Neuronal stem cell (in vitro differentiated cells): ENCODE data around the gene SNX24.
"Not testable (repeated sequence)": the region's sequence is repeated elsewhere in the genome, so short reads cannot be mapped to it uniquely, and the experiment has no call there.

Experiments used
- DNase-seq: peaks from one replicate; pipeline ENCODE4 v3.0.0-alpha.2; 2013; ENCODE audit warnings: low spot score
- H2AFZ ChIP-seq: one replicate; pipeline ENCODE4 v1.6.1; 2013; ENCODE audit warnings: mild to moderate bottlenecking, low read length, inconsistent platforms
- H2AK5ac ChIP-seq: 2 replicates; pipeline ENCODE4 v1.6.1; 2013; ENCODE audit warnings: low read depth, mild to moderate bottlenecking, inconsistent platforms, low read length, moderate library complexity, mixed read lengths
- H2BK120ac ChIP-seq: 2 replicates; pipeline ENCODE4 v1.6.1; 2013; ENCODE audit warnings: low read depth, mild to moderate bottlenecking, inconsistent platforms, low read length, moderate library complexity, mixed read lengths
- H2BK12ac ChIP-seq: one replicate; pipeline ENCODE4 v1.6.1; 2013; ENCODE audit warnings: low read length, inconsistent platforms
- H2BK15ac ChIP-seq: 2 replicates; pipeline ENCODE4 v1.6.1; 2013; ENCODE audit warnings: mild to moderate bottlenecking, low read length, inconsistent platforms, mixed read lengths
- H2BK5ac ChIP-seq: one replicate; pipeline ENCODE4 v1.6.1; 2013; ENCODE audit warnings: inconsistent platforms, mild to moderate bottlenecking, low read length, moderate library complexity
- H3K14ac ChIP-seq: one replicate; pipeline ENCODE4 v1.6.1; 2013; ENCODE audit warnings: low read length, inconsistent platforms
- H3K18ac ChIP-seq: 2 replicates; pipeline ENCODE4 v1.6.1; 2013; ENCODE audit warnings: low read length, inconsistent platforms
- H3K23ac ChIP-seq: 2 replicates; pipeline ENCODE4 v1.6.1; 2013; ENCODE audit warnings: low read depth, mild to moderate bottlenecking, mixed read lengths, low read length, inconsistent platforms; ENCODE audit not compliant: poor library complexity
- H3K27ac ChIP-seq: replicated peaks from 3 replicates; pipeline ENCODE4 v1.5.1; 2013; ENCODE audit warnings: low read length, inconsistent platforms
- H3K27me3 ChIP-seq, 3 experiments: 2 replicates each; pipeline ENCODE4 v1.6.1; 2013; ENCODE audit warnings: low read length in 3 of 3, mild to moderate bottlenecking in 2 of 3, inconsistent platforms in 1 of 3, low read depth in 1 of 3, mixed read lengths in 1 of 3, moderate library complexity in 1 of 3; ENCODE audit not compliant: control insufficient read depth in 3 of 3, insufficient read depth in 3 of 3
- H3K36me3 ChIP-seq, 2 donors: replicated peaks in 1 of 2; 2 replicates each; pipeline ENCODE4 v1.6.1; 2013; ENCODE audit warnings: low read length in 2 of 2; ENCODE audit not compliant: control insufficient read depth in 2 of 2, insufficient read depth in 2 of 2
- H3K4ac ChIP-seq: 2 replicates; pipeline ENCODE4 v1.6.1; 2013; ENCODE audit warnings: inconsistent platforms, mild to moderate bottlenecking, low read length, moderate library complexity
- H3K4me1 ChIP-seq, 2 donors: 1 replicate in 1 of 2; 2 replicates in 1 of 2; pipeline ENCODE4 v1.6.1; 2013; ENCODE audit warnings: low read length in 2 of 2, low read depth in 1 of 2; ENCODE audit not compliant: control insufficient read depth in 2 of 2, insufficient read depth in 1 of 2
- H3K4me2 ChIP-seq: one replicate; pipeline ENCODE4 v1.6.1; 2013; ENCODE audit warnings: mild to moderate bottlenecking, low read length, inconsistent platforms; ENCODE audit not compliant: insufficient read depth, poor library complexity, severe bottlenecking
- H3K4me3 ChIP-seq, 2 donors: 2 replicates each; pipeline ENCODE4 v1.5.1; 2013; ENCODE audit warnings: low read length in 2 of 2, mild to moderate bottlenecking in 2 of 2, inconsistent platforms in 1 of 2, moderate library complexity in 1 of 2
- H3K79me1 ChIP-seq: one replicate; pipeline ENCODE4 v1.6.1; 2013; ENCODE audit warnings: low read depth, mild to moderate bottlenecking, inconsistent platforms, low read length, moderate library complexity
- H3K9ac ChIP-seq: one replicate; pipeline ENCODE4 v1.6.1; 2013; ENCODE audit warnings: mild to moderate bottlenecking, low read depth, low read length, inconsistent platforms; ENCODE audit not compliant: poor library complexity
- H3K9me3 ChIP-seq, 2 donors: replicated peaks in 1 of 2; 2 replicates each; pipeline versions ENCODE3 to v1.6.1; 2013; ENCODE audit warnings: low read length in 2 of 2, mild to moderate bottlenecking in 2 of 2, inconsistent platforms in 1 of 2, low read depth in 1 of 2, mixed read lengths in 1 of 2, moderate library complexity in 1 of 2; ENCODE audit not compliant: control insufficient read depth in 2 of 2, insufficient read depth in 1 of 2
- H4K8ac ChIP-seq: one replicate; pipeline ENCODE4 v1.6.1; 2013; ENCODE audit warnings: low read depth, mild to moderate bottlenecking, inconsistent platforms, low read length, moderate library complexity
- H4K91ac ChIP-seq: one replicate; pipeline ENCODE4 v1.6.1; 2013; ENCODE audit warnings: low read length, low read depth, mild to moderate bottlenecking, inconsistent platforms; ENCODE audit not compliant: poor library complexity
- WGBS, 2 donors: extraction: QIAGEN DNeasy Blood & Tissue Kit; methylation state at CpG; one replicate each; pipeline ENCODE4 v1.1.7; 2013; ENCODE audit warnings: missing lambda C conversion rate in 2 of 2, mixed read lengths in 1 of 2; ENCODE audit not compliant: insufficient read length in 2 of 2, insufficient replicate concordance in 1 of 2; ENCODE audit errors: extremely low coverage in 2 of 2; 5-methylcytosine and 5-hydroxymethylcytosine counted together

The SNX24 gene

DNA sequence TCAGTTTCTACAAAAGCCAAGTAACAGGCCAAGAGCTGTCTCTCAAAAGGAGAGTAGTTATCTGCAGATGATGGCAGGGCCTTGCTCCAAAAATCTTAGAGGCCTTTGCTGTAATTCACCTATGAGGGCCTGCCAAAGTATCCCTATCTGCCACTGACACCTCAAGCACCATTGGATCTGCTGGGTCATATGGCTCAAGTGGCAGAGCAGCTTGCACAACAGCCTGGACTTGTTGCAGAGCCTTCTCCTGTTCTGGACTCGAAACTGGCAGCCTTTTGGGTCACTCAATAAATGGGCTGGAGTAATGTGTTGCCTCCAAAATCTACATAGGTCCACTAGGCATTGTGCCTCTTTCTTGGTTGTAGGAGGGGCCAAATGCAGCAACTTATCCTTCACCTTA is 128.3 kb downstream of the SNX24 start:
- not testable (repeated sequence) for DNase-seq, H4K8ac ChIP-seq, H2AFZ ChIP-seq, H3K4ac ChIP-seq, H3K14ac ChIP-seq, H2BK12ac ChIP-seq, H3K4me1 ChIP-seq, H3K9ac ChIP-seq, H2BK120ac ChIP-seq, H2AK5ac ChIP-seq, H3K4me3 ChIP-seq, H3K9me3 ChIP-seq, H4K91ac ChIP-seq, H3K18ac ChIP-seq, H2BK15ac ChIP-seq, H3K79me1 ChIP-seq, H3K23ac ChIP-seq, H3K4me2 ChIP-seq, H2BK5ac ChIP-seq, H3K27ac ChIP-seq, H3K36me3 ChIP-seq, H3K27me3 ChIP-seq
- no CpG with 5 or more reads among the region's 1 CpG for WGBS, 2 donors

- H2BK15ac ChIP-seq, DNase-seq, H2BK5ac ChIP-seq, H4K8ac ChIP-seq, H3K27ac ChIP-seq, H4K91ac ChIP-seq, H3K36me3 ChIP-seq, H2BK12ac ChIP-seq, H3K79me1 ChIP-seq, H2BK120ac ChIP-seq, H3K9me3 ChIP-seq, H2AK5ac ChIP-seq, H3K4ac ChIP-seq, H3K18ac ChIP-seq, H2AFZ ChIP-seq, H3K14ac ChIP-seq, H3K23ac ChIP-seq, H3K4me1 ChIP-seq, H3K4me3 ChIP-seq, H3K4me2 ChIP-seq, H3K27me3 ChIP-seq, H3K9ac ChIP-seq: not testable (repeated sequence)
- no CpG with 5 or more reads among the region's 3 CpGs for WGBS, 2 donors
Observed at GRCh38 chr5:122974251-122974650, 128.8 kb downstream of the SNX24 start.

DNA sequence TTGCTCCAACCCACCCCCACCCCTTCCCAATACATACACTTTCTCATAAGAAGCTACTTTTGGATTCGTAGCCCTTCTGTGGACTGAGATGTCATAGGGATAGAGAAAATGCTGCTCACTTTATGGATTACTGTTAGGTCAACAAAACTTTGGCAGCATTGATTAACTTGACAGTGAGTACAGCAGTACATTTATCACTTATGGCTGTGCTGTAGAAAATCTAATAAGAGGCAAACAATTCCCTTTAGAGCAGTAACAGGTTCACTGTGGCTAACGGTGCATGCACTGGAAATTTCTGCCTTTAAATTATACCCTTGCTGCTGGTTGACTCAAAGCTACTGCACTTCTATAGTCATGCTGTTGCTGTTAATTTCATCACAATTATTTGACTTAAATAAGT is 131.9 kb downstream of the SNX24 start:
- H3K36me3 ChIP-seq, result no peaks in the 10 kb centered on the region
- no peaks in the 10 kb centered on the region for H3K9me3 ChIP-seq
- H3K14ac ChIP-seq, result no peak overlapping the region
- DNase-seq, result no peak
- H3K9ac ChIP-seq, result no peak overlapping the region
- H3K27ac ChIP-seq, result no peak overlapping the region
- H2BK120ac ChIP-seq, result no peak overlapping the region
- H3K4me1 ChIP-seq, result no peaks in the 10 kb centered on the region
- H2BK12ac ChIP-seq, result no peak overlapping the region
- H3K18ac ChIP-seq, result no peak overlapping the region
- no peak overlapping the region for H2AFZ ChIP-seq
- H3K23ac ChIP-seq, result no peak overlapping the region
- no peak overlapping the region for H3K4ac ChIP-seq
- H2BK15ac ChIP-seq, result no peak overlapping the region
- H3K4me2 ChIP-seq, result no peak overlapping the region
- H2BK5ac ChIP-seq, result no peak overlapping the region
- no peak overlapping the region for H2AK5ac ChIP-seq
- H3K27me3 ChIP-seq, result no peaks in the 10 kb centered on the region
- H3K4me3 ChIP-seq, result no peak overlapping the region
- WGBS, 2 donors, result no CpG with 5 or more reads among the region's 2 CpGs
- no peaks in the 10 kb centered on the region for H3K79me1 ChIP-seq
- H4K91ac ChIP-seq, result no peak overlapping the region
- no peak overlapping the region for H4K8ac ChIP-seq

DNA sequence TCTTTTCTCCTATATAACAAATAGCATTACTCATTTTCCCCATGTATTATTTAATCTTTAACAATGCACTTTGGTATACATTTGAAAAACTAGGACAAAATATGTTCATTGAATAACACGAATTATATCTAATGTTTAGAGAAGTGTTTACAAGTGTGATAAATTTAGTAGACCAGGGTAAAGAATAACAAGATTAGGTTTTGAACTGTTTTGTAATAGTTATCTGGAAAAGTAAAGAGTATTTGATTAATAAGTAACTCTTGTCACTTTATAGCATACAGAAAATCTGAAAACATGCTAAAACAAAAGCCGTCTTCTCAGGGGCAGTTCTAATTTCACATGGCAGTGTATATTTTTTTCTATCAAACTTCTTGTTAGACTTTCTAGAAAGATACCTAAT is 132.7 kb downstream of the SNX24 start:
- no peak overlapping the region for H3K4me3 ChIP-seq
- no peak overlapping the region for H3K9ac ChIP-seq
- H3K27me3 ChIP-seq, result no peaks in the 10 kb centered on the region
- no CpG with 5 or more reads among the region's 2 CpGs for WGBS, 2 donors
- no peaks in the 10 kb centered on the region for H3K9me3 ChIP-seq
- H3K23ac ChIP-seq, result no peak overlapping the region
- H3K36me3 ChIP-seq, result no peaks in the 10 kb centered on the region
- no peak overlapping the region for H2BK15ac ChIP-seq
- no peak overlapping the region for H2AK5ac ChIP-seq
- no peak overlapping the region for H3K4me2 ChIP-seq
- H2BK5ac ChIP-seq, result no peak overlapping the region
- no peak for DNase-seq
- H2BK120ac ChIP-seq, result no peak overlapping the region
- no peak overlapping the region for H2BK12ac ChIP-seq
- H3K18ac ChIP-seq, result no peak overlapping the region
- H4K8ac ChIP-seq, result no peak overlapping the region
- no peak overlapping the region for H3K4ac ChIP-seq
- no peaks in the 10 kb centered on the region for H3K4me1 ChIP-seq
- H4K91ac ChIP-seq, result no peak overlapping the region
- no peaks in the 10 kb centered on the region for H3K79me1 ChIP-seq
- no peak overlapping the region for H3K27ac ChIP-seq
- no peak overlapping the region for H2AFZ ChIP-seq
- no peak overlapping the region for H3K14ac ChIP-seq
